ENCODE results near the gene ANKRD24.

GRCh38 chr19:4213116-4213515 lies 30.6 kb downstream of the ANKRD24 start:
- TF ChIP-seq CTCF (IDR thresholded peaks at IDR 0.05) (no peak), POLR2A (IDR thresholded peaks at IDR 0.05) (no peak)

Data from tibial nerve (tissue), 3 donors.